Adrenal gland (tissue), 12 donors: ENCODE measurements around the gene ARPIN. TPM values are rescaled to one million over a fixed set of nuclear protein-coding genes. Genes with fewer than 3 reads are reported as not detected.
A peak's percentile ranks its signal among the peaks of the same experiment; 100 is the strongest.

Experiments used
- DNase-seq, 7 donors: peaks; one replicate each; pipeline ENCODE4 v3.0.0-alpha.2; 2019 to 2020
- H3K27ac ChIP-seq, 5 donors: fragments of 200-600 bp; sonication (generic) in 4 of 5; 1 replicate in 3 of 5; 2 replicates in 2 of 5; pipeline versions ENCODE4 v1.5.1 to v1.8.0; 2016 to 2020; ENCODE audit warnings: mild to moderate bottlenecking in 1 of 5
- H3K27me3 ChIP-seq: fragments of 200-600 bp; 2 replicates; pipeline ENCODE4 v1.8.0; 2021
- H3K36me3 ChIP-seq, 2 donors: fragments of 200-600 bp; replicated peaks in 1 of 2; 1 replicate in 1 of 2; 2 replicates in 1 of 2; pipeline versions ENCODE4 v1.5.1 to v1.8.0; 2018 to 2022
- H3K4me1 ChIP-seq, 2 donors: fragments of 200-600 bp; replicated peaks in 1 of 2; 1 replicate in 1 of 2; 2 replicates in 1 of 2; pipeline versions ENCODE4 v1.5.1 to v1.8.0; 2018 to 2021
- H3K4me3 ChIP-seq, 4 donors: fragments of 200-600 bp; sonication (generic) in 3 of 4; one replicate each; pipeline ENCODE4 v1.5.1; 2016 to 2018
- H3K9me3 ChIP-seq, 3 donors: fragments of 200-600 bp; sonication (generic) in 1 of 3; replicated peaks in 1 of 3; 1 replicate in 2 of 3; 2 replicates in 1 of 3; pipeline versions ENCODE4 v1.5.1 to v1.8.0; 2016 to 2021
- POLR2A ChIP-seq, 2 donors: fragments of 450-650 bp; IDR thresholded peaks; one replicate each; pipeline ENCODE4 v1.6.1; 2017; ENCODE audit warnings: antibody characterized with exemption in 2 of 2, mild to moderate bottlenecking in 2 of 2, moderate library complexity in 1 of 2
- WGBS, 4 donors: extraction: QIAGEN DNeasy Blood & Tissue Kit in 2 of 4; methylation state at CpG; one replicate each; pipeline versions ENCODE4 v1.1.5 to v1.1.7; 2013 to 2017; 5-methylcytosine and 5-hydroxymethylcytosine counted together
- intact Hi-C, 2 donors: fragments of 100-400 bp; cut with DNase I; formaldehyde crosslinking; loops; one replicate each; pipeline versions ENCODE4 v1.14.1 to v1.15.0; 2022 to 2023
- polyA plus RNA-seq, 3 donors: library from polyadenylated mRNA; stranded (reverse); fragments of 200-250 nt in 2 of 3; fragments of 350-450 nt in 1 of 3; fragmentation: Illumina TruSeq in 1 of 3; extraction: RNeasy Lipid Tissue Mini Kit (QIAGEN cat#74804) in 1 of 3; gene quantifications; one replicate each; pipeline ENCODE4 v1.2.3, GENCODE V29; 2013 to 2014
- total RNA-seq, 9 donors: library from RNA; depleted of rRNA in 4 of 9; stranded (reverse); fragments of >200 nt in 4 of 9; fragments of 120-200 nt in 1 of 9; fragmentation: NEBNext Ultra II Directional in 1 of 9; extraction: Animal tissue kit (Norgen Biotek cat#: 25700) in 1 of 9; gene quantifications; one replicate each; pipeline versions ENCODE4 v1.1.0 to v1.2.4, GENCODE V29; 2013 to 2023
- TF ChIP-seq, protein P1 (sequence below), 6 experiments: fragments of 450-650 bp in 4 of 6; fragments of 200-600 bp in 2 of 6; sonication (generic) in 1 of 6; IDR thresholded peaks; 1 replicate in 5 of 6; 2 replicates in 1 of 6; pipeline versions ENCODE4 v1.5.1 to v1.8.0; 2016 to 2021; ENCODE audit warnings: antibody characterized with exemption in 6 of 6, mild to moderate bottlenecking in 2 of 6, moderate library complexity in 1 of 6
- donor health status: healthy with polysubstance abuse.
- donor health status: Bipolar disorder and iron deficiency.
- donor health status: DM: yes; HTN: yes; CAD: no.
- donor health status: DM: no; HTN: no; CAD: no.
- donor health status: DM: no; HTN: no; CAD: no.
- donor health status: DM: yes; HTN: yes; CAD: no.

ARPIN gene
- total and polyA plus RNA-seq, 12 donors = 5.6 to 18.2 (median 9.1) TPM

GRCh38 chr15:89852342-89852995 lies 60.3 kb downstream of the ARPIN start:
- no peak overlapping the region for H3K27ac ChIP-seq
- H3K27me3 ChIP-seq = no peaks in the 10 kb centered on the region
- TF ChIP-seq, protein P1, sequence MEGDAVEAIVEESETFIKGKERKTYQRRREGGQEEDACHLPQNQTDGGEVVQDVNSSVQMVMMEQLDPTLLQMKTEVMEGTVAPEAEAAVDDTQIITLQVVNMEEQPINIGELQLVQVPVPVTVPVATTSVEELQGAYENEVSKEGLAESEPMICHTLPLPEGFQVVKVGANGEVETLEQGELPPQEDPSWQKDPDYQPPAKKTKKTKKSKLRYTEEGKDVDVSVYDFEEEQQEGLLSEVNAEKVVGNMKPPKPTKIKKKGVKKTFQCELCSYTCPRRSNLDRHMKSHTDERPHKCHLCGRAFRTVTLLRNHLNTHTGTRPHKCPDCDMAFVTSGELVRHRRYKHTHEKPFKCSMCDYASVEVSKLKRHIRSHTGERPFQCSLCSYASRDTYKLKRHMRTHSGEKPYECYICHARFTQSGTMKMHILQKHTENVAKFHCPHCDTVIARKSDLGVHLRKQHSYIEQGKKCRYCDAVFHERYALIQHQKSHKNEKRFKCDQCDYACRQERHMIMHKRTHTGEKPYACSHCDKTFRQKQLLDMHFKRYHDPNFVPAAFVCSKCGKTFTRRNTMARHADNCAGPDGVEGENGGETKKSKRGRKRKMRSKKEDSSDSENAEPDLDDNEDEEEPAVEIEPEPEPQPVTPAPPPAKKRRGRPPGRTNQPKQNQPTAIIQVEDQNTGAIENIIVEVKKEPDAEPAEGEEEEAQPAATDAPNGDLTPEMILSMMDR (IDR thresholded peaks at IDR 0.05) = no peak
- TF ChIP-seq POLR2A (IDR thresholded peaks at IDR 0.05) = no peak
- peaks cover 0 to 5% of the 10 kb centered on the region in 2 donors for H3K36me3 ChIP-seq
- H3K9me3 ChIP-seq = no peaks in the 10 kb centered on the region
- no peak for DNase-seq
- WGBS, 4 donors = 97 to 100% (median 97%) methylated on average over 3 of the region's 3 CpGs
- intact Hi-C loops = no loop called here
- H3K4me1 ChIP-seq = peaks cover 0 to 19% of the 10 kb centered on the region in 2 donors
- H3K4me3 ChIP-seq = no peak overlapping the region

- intact Hi-C loops = no loop called here
- Histone ChIP-seq H3K4me1 (peaks cover 0 to 19% of the 10 kb centered on the region in 2 donors), H3K27me3 (no peaks in the 10 kb centered on the region), H3K36me3 (peaks cover 0 to 5% of the 10 kb centered on the region in 2 donors), H3K4me3 (no peak overlapping the region), H3K27ac (no peak overlapping the region), H3K9me3 (no peaks in the 10 kb centered on the region)
- 84 to 89% (median 87%) methylated on average over 5 of the region's 5 CpGs for WGBS, 4 donors
- no peak for DNase-seq
- no peak for TF ChIP-seq POLR2A (IDR thresholded peaks at IDR 0.05)
- TF ChIP-seq, protein P1 (IDR thresholded peaks at IDR 0.05) = no peak
Observed at GRCh38 chr15:89851673-89852341, 60.9 kb downstream of the ARPIN start.

DNA sequence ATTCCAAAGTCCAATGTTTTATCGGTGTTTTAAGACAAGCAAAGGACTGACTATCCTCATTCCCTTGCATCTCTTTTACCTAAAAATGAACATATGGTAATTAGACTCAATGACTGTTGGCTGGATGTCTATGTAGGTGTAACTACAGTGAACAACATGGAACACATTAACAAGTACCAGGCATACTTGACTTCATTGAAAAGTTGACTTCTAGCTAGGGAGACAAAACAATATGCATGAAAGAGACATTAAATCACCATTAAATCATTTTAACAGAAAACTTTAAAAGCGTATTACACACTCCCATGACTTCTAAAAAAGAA lies 63.8 kb downstream of the ARPIN start:
- TF ChIP-seq, protein P1 (IDR thresholded peaks at IDR 0.05) = no peak
- TF ChIP-seq POLR2A (IDR thresholded peaks at IDR 0.05) = no peak
- H3K27me3 ChIP-seq = no peaks in the 10 kb centered on the region
- 89 to 93% (median 91%) methylated on average over 2 of the region's 2 CpGs for WGBS, 4 donors
- H3K4me3 ChIP-seq = no peak overlapping the region
- peaks cover 0 to 25% of the 10 kb centered on the region in 2 donors for H3K4me1 ChIP-seq
- no peaks in the 10 kb centered on the region for H3K9me3 ChIP-seq
- peak overlapping the region in 2 of 5 donors; percentile 35 to 42 for H3K27ac ChIP-seq
- H3K36me3 ChIP-seq = peaks cover 0 to 5% of the 10 kb centered on the region in 2 donors
- intact Hi-C loops = no loop called here
- no peak for DNase-seq

DNA sequence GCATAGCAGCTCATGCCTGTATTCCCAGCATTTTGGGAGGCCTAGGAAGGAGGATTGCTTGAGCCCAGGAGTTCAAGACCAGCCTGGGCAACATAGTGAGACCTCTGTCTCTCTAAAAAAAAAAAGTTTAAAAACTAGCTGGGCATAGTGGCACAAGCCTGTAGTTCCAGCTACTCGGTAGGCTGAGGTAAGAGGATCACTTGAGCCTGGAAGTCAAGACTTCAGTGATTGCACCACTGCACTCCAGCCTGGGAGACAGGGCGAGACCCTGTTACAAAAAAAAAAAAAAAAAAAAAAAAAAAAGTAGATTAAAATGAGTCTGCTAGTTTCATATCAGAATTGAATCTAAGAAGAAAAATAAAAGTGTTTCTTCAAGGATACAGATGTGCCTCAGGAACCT lies 65.7 kb downstream of the ARPIN start:
- intact Hi-C loops = no loop called here
- Histone ChIP-seq H3K4me1 (peaks cover 0 to 25% of the 10 kb centered on the region in 2 donors), H3K36me3 (peaks cover 0 to 3% of the 10 kb centered on the region in 2 donors), H3K9me3 (no peaks in the 10 kb centered on the region), H3K27ac (no peak overlapping the region), H3K27me3 (no peaks in the 10 kb centered on the region), H3K4me3 (no peak overlapping the region)
- DNase-seq = no peak
- TF ChIP-seq, protein P1 (IDR thresholded peaks at IDR 0.05) = no peak
- no peak for TF ChIP-seq POLR2A (IDR thresholded peaks at IDR 0.05)
- WGBS, 4 donors = 86 to 98% (median 90%) methylated on average over 2 of the region's 2 CpGs
